22Rv1 (cell line): ENCODE data around the gene ATP1B3.

ENCODE experiments used
- ZFX ChIP-seq: fragments of 450-650 bp; IDR thresholded peaks from 2 replicates; pipeline ENCODE4 v1.6.1; 2017; ENCODE audit warnings: antibody characterized with exemption, borderline replicate concordance
- TF ChIP-seq, protein P1 (sequence below): fragments of 450-650 bp; IDR thresholded peaks from 2 replicates; pipeline ENCODE4 v1.5.1; 2017; ENCODE audit warnings: mild to moderate bottlenecking

DNA sequence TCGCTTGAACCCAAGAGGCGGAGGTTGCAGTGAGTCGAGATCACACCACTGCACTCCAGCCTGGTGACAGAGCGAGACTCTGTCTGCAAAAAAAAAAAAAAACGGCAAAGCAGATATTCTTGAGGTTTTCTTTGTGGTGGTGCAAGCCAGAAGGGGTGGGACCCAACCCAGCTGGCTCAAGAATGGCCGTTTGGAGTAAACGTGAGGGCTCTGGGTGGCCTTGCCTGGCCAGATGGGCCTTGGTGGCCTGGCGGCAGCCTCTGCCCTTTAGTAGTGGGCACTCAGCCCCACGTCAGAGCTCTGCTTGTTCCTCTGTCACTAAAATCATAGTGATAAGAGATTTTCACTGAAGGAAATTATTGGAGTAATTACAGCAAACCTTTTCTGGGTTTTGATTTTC lies 50.5 kb downstream of the ATP1B3 start:
- TF ChIP-seq, protein P1, sequence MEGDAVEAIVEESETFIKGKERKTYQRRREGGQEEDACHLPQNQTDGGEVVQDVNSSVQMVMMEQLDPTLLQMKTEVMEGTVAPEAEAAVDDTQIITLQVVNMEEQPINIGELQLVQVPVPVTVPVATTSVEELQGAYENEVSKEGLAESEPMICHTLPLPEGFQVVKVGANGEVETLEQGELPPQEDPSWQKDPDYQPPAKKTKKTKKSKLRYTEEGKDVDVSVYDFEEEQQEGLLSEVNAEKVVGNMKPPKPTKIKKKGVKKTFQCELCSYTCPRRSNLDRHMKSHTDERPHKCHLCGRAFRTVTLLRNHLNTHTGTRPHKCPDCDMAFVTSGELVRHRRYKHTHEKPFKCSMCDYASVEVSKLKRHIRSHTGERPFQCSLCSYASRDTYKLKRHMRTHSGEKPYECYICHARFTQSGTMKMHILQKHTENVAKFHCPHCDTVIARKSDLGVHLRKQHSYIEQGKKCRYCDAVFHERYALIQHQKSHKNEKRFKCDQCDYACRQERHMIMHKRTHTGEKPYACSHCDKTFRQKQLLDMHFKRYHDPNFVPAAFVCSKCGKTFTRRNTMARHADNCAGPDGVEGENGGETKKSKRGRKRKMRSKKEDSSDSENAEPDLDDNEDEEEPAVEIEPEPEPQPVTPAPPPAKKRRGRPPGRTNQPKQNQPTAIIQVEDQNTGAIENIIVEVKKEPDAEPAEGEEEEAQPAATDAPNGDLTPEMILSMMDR, result no peak
- TF ChIP-seq ZFX, result no peak
